Natural killer cell (primary cell): ENCODE measurements around the gene SUMF1. TPM values are rescaled to one million over a fixed set of nuclear protein-coding genes. Genes with fewer than 3 reads are reported as not detected.

Experiments
- ATAC-seq, 3 donors: fragments of 150-1000 bp in 2 of 3; fragments of 200-7000 bp in 1 of 3; cut with Tn5 transposase; 1 replicate in 1 of 3; 2 replicates in 2 of 3; pipeline ENCODE4 v1.10.0; 2021; ENCODE audit warnings: mild to moderate bottlenecking in 2 of 3, moderate library complexity in 2 of 3
- DNase-seq, 2 donors: peaks; one replicate each; pipeline versions ENCODE4 v3.0.0 to v3.0.0-alpha.2; 2013 to 2021; ENCODE audit warnings: mixed read lengths in 1 of 2
- H3K27ac ChIP-seq: one replicate; pipeline ENCODE4 v1.5.1; 2013; ENCODE audit warnings: mild to moderate bottlenecking, low read length
- H3K27me3 ChIP-seq: one replicate; pipeline ENCODE4 v1.6.1; 2013; ENCODE audit warnings: low read length; ENCODE audit not compliant: control insufficient read depth, insufficient read depth
- H3K36me3 ChIP-seq: one replicate; pipeline ENCODE4 v1.6.1; 2013; ENCODE audit warnings: low read length; ENCODE audit not compliant: control insufficient read depth, insufficient read depth
- H3K4me1 ChIP-seq: one replicate; pipeline ENCODE4 v1.6.1; 2013; ENCODE audit warnings: low read length; ENCODE audit not compliant: control insufficient read depth, insufficient read depth
- H3K4me3 ChIP-seq: one replicate; pipeline ENCODE4 v1.5.1; 2013; ENCODE audit warnings: low read length
- H3K9me3 ChIP-seq: one replicate; pipeline ENCODE4 v1.6.1; 2013; ENCODE audit warnings: low read length; ENCODE audit not compliant: control insufficient read depth, insufficient read depth
- H3K27ac Mint-ChIP-seq, 2 donors: one replicate each; pipeline ENCODE4 v1.8.0; 2022; ENCODE audit warnings: mild to moderate bottlenecking in 2 of 2, mixed read lengths in 2 of 2, moderate library complexity in 1 of 2
- H3K27me3 Mint-ChIP-seq, 2 donors: one replicate each; pipeline ENCODE4 v1.8.0; 2022; ENCODE audit warnings: low read depth in 2 of 2, mixed read lengths in 2 of 2
- H3K36me3 Mint-ChIP-seq: one replicate; pipeline ENCODE4 v1.8.0; 2022; ENCODE audit warnings: mixed read lengths
- H3K4me1 Mint-ChIP-seq, 2 donors: one replicate each; pipeline ENCODE4 v1.8.0; 2022; ENCODE audit warnings: mixed read lengths in 2 of 2
- H3K4me3 Mint-ChIP-seq: one replicate; pipeline ENCODE4 v1.8.0; 2022; ENCODE audit warnings: mild to moderate bottlenecking, moderate library complexity, mixed read lengths
- H3K9me3 Mint-ChIP-seq, 2 donors: one replicate each; pipeline ENCODE4 v1.8.0; 2022; ENCODE audit warnings: mixed read lengths in 2 of 2
- WGBS: methylation state at CpG from one replicate; pipeline ENCODE4 v1.1.7; 2013; ENCODE audit warnings: missing lambda C conversion rate; ENCODE audit not compliant: insufficient coverage; 5-methylcytosine and 5-hydroxymethylcytosine counted together
- intact Hi-C: fragments of 100-400 bp; cut with micrococcal nuclease; formaldehyde crosslinking; loops from one replicate; pipeline ENCODE4 v1.14.2; 2022
- total RNA-seq, 4 donors: library from RNA; stranded (reverse); fragments of 120-200 nt in 1 of 4; gene quantifications; one replicate each; pipeline versions ENCODE4 v1.2.3 to v1.2.4, GENCODE V29; 2013 to 2022
- TF ChIP-seq, protein P1 (sequence below): fragments of 200-600 bp; IDR thresholded peaks from one replicate; pipeline ENCODE4 v1.8.0; 2022; ENCODE audit warnings: antibody characterized with exemption

SUMF1 gene
- total RNA-seq, 3 donors from 2014 or later (not counting 1 experiment from before 2014, with no cell fraction given) = 16.3 to 19.8 (median 19.3) TPM

DNA sequence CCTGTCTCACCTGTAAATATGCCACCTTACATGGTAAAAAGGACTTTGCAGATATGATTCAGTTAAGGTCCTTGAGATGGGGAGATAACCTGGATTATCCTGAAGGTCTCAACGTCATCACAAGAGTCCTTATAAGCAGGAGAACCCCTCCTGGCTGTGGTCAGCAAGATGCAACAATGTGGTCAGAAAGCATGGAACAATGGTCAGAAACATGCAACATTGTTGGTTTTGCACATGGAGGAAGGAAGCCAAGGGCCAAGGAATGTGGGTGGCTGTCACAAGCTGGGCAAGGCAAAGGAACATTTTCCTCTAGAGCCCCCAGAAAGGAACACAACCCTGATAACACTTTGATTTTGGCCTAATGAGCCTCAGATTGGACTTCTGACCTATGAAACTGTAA is 9.4 kb upstream of the SUMF1 start:
- intact Hi-C loops = no loop called here
- H3K4me1 Mint-ChIP-seq = peaks cover 0 to 5% of the 10 kb centered on the region in 2 donors
- H3K27ac ChIP-seq = no peak overlapping the region
- no peak overlapping the region for H3K4me3 Mint-ChIP-seq
- DNase-seq (no peak), ATAC-seq (no peak)
- no peaks in the 10 kb centered on the region for H3K36me3 ChIP-seq
- 71% methylated on average over 1 of the region's 1 CpG for WGBS
- H3K36me3 Mint-ChIP-seq = no peaks in the 10 kb centered on the region
- no peak overlapping the region for H3K4me3 ChIP-seq
- no peaks in the 10 kb centered on the region for H3K9me3 Mint-ChIP-seq
- TF ChIP-seq, protein P1, sequence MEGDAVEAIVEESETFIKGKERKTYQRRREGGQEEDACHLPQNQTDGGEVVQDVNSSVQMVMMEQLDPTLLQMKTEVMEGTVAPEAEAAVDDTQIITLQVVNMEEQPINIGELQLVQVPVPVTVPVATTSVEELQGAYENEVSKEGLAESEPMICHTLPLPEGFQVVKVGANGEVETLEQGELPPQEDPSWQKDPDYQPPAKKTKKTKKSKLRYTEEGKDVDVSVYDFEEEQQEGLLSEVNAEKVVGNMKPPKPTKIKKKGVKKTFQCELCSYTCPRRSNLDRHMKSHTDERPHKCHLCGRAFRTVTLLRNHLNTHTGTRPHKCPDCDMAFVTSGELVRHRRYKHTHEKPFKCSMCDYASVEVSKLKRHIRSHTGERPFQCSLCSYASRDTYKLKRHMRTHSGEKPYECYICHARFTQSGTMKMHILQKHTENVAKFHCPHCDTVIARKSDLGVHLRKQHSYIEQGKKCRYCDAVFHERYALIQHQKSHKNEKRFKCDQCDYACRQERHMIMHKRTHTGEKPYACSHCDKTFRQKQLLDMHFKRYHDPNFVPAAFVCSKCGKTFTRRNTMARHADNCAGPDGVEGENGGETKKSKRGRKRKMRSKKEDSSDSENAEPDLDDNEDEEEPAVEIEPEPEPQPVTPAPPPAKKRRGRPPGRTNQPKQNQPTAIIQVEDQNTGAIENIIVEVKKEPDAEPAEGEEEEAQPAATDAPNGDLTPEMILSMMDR = no peak
- no peak overlapping the region for H3K27ac Mint-ChIP-seq
- no peaks in the 10 kb centered on the region for H3K4me1 ChIP-seq
- peaks cover 2% of the 10 kb centered on the region for H3K27me3 ChIP-seq
- H3K9me3 ChIP-seq = no peaks in the 10 kb centered on the region
- H3K27me3 Mint-ChIP-seq = peaks cover 24 to 26% of the 10 kb centered on the region in 2 donors

DNA sequence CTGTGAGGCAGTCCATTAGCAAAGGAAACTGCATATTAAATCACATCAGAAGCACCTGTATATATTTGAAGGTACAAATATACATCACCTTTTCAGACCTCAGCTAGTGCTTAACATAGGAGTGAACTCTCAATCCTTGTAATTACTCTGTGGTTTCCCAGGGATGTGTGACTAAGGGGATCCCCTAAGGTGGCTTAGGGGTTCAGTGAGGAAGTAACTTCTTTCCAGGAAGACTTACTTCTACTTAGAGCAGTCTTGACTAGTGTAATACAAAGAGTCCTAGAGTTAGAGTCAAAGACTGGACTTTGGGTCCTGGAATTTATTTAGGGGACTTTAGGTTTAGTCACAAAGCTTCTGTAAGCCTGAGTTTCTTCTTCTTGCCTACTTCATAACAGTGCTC is 8.7 kb upstream of the SUMF1 start:
- ATAC-seq (no peak), DNase-seq (no peak)
- Mint-ChIP-seq H3K9me3 (no peaks in the 10 kb centered on the region), H3K27ac (no peak overlapping the region), H3K27me3 (peaks cover 24 to 26% of the 10 kb centered on the region in 2 donors), H3K4me3 (no peak overlapping the region), H3K4me1 (peaks cover 0 to 5% of the 10 kb centered on the region in 2 donors), H3K36me3 (no peaks in the 10 kb centered on the region)
- intact Hi-C loops = no loop called here
- H3K4me3 ChIP-seq = no peak overlapping the region
- TF ChIP-seq, protein P1 = no peak
- no peaks in the 10 kb centered on the region for H3K4me1 ChIP-seq
- H3K27me3 ChIP-seq = peaks cover 2% of the 10 kb centered on the region
- no peak overlapping the region for H3K27ac ChIP-seq
- no peaks in the 10 kb centered on the region for H3K9me3 ChIP-seq
- no peaks in the 10 kb centered on the region for H3K36me3 ChIP-seq

DNA sequence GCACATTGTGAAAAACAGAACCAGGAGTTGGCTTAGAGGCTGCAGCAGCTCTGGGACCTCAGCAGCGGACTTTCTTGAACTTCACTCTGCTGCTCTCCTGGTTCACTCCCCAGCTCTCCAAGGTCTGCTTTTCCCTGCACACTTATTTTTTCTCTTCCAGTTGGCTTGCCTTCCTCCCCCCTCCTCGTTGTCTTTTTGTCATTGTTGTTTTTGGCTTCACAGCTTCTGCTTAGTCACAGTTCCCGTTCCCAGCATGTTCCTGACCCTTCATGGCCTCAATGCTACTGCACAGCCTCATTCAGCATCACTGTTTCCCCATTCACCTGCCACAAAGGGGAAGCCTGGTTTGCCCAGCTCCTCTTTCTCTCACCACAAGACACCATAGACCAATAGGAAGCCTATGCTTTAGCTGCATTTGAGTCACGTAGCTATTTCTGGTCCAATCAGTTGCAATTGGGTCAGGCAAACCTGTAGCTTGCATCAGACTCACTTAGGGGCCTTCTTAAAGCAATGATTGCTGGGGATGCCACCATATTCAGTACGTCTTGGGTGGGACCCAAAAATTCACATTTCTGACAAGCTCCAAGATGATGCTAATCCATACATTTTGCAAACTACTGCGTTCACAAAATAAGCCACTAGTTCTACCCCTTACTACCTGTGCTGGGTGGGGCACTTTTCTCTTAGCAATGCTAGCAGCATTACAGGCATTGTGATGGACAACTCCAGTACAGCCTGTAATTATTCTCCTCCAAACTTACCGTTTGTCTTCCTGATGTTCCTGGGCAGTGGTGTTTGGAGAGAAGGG is 7.8 kb upstream of the SUMF1 start:
- intact Hi-C loops = no loop called here
- ATAC-seq = peak; percentile 34 to 91 (median 34)
- TF ChIP-seq, protein P1 = no peak

More for the DNA sequence above, 7.8 kb upstream of the SUMF1 start:
- Mint-ChIP-seq H3K4me1 (peaks cover 0 to 5% of the 10 kb centered on the region in 2 donors), H3K4me3 (no peak overlapping the region), H3K27ac (peak overlapping the region in 1 of 2 donors; percentile 21), H3K36me3 (no peaks in the 10 kb centered on the region), H3K9me3 (no peaks in the 10 kb centered on the region), H3K27me3 (peaks cover 23 to 26% of the 10 kb centered on the region in 2 donors)
- no peaks in the 10 kb centered on the region for H3K36me3 ChIP-seq
- H3K4me3 ChIP-seq = no peak overlapping the region
- H3K27me3 ChIP-seq = peaks cover 2% of the 10 kb centered on the region
- H3K27ac ChIP-seq = peak overlapping the region; percentile 35
- WGBS = 47% methylated on average over 7 of the region's 7 CpGs
- no peaks in the 10 kb centered on the region for H3K9me3 ChIP-seq
- peak in 1 of 2 donors; percentile 17 for DNase-seq
- H3K4me1 ChIP-seq = no peaks in the 10 kb centered on the region
